Transverse colon (tissue), 4 donors: ENCODE data around the gene SH2D7. TPM values are rescaled to one million over a fixed set of nuclear protein-coding genes. Genes with fewer than 3 reads are reported as not detected.

Experiments
- DNase-seq: peaks from one replicate; pipeline ENCODE4 v3.0.0-alpha.2; 2019
- H3K27ac ChIP-seq, 4 donors: fragments of 200-600 bp; sonication (generic); 2 replicates each; pipeline ENCODE4 v1.5.1; 2016 to 2018; ENCODE audit warnings: inconsistent platforms in 4 of 4
- H3K27me3 ChIP-seq: fragments of 200-600 bp; sonication (generic); 2 replicates; pipeline ENCODE4 v1.5.1; 2017; ENCODE audit warnings: inconsistent platforms
- H3K36me3 ChIP-seq, 4 donors: fragments of 200-600 bp; sonication (generic); 2 replicates each; pipeline ENCODE4 v1.5.1; 2017 to 2019; ENCODE audit warnings: inconsistent platforms in 4 of 4
- H3K4me1 ChIP-seq, 4 donors: fragments of 200-600 bp; sonication (generic); 2 replicates each; pipeline ENCODE4 v1.5.1; 2017 to 2020; ENCODE audit warnings: inconsistent platforms in 4 of 4
- H3K4me3 ChIP-seq, 4 donors: fragments of 200-600 bp; sonication (generic); 1 replicate in 1 of 4; 2 replicates in 3 of 4; pipeline versions ENCODE4 v1.5.1 to v1.6.1; 2017 to 2019; ENCODE audit warnings: inconsistent platforms in 4 of 4
- H3K9me3 ChIP-seq, 2 donors: fragments of 200-600 bp; sonication (generic); 2 replicates each; pipeline ENCODE4 v1.5.1; 2017 to 2019; ENCODE audit warnings: inconsistent platforms in 2 of 2
- EP300 ChIP-seq: sonication (generic); formaldehyde crosslinking; IDR thresholded peaks from one replicate; pipeline ENCODE4 v1.6.1; 2017; ENCODE audit warnings: antibody characterized with exemption, low read depth
- POLR2A ChIP-seq: fragments of 450-650 bp; IDR thresholded peaks from one replicate; pipeline ENCODE4 v1.6.1; 2016; ENCODE audit warnings: antibody characterized with exemption, mild to moderate bottlenecking, moderate library complexity
- POLR2AphosphoS5 ChIP-seq, 3 donors: sonication (generic); formaldehyde crosslinking; IDR thresholded peaks; one replicate each; pipeline ENCODE4 v1.6.1; 2016; ENCODE audit warnings: antibody characterized with exemption in 3 of 3
- WGBS, 2 donors: methylation state at CpG; one replicate each; pipeline ENCODE4 v1.1.5; 2018; ENCODE audit warnings: low coverage in 1 of 2; 5-methylcytosine and 5-hydroxymethylcytosine counted together
- in situ Hi-C, 4 donors: fragments of 200-750 bp; cut with MboI; loops; one replicate each; pipeline versions ENCODE4 v1.15.0 to v1.15.1; 2017; ENCODE audit warnings: low sequenced_read_pairs in 3 of 4, low pct_ligation_motif_present in 1 of 4, low pct_unique_long_range_greater_than_20kb in 1 of 4
- intact Hi-C: fragments of 100-400 bp; cut with DNase I; formaldehyde crosslinking; loops from one replicate; pipeline ENCODE4 v1.15.1; 2023; ENCODE audit warnings: low total_unique reads
- total RNA-seq, 4 donors: library from RNA; depleted of rRNA; stranded (reverse); fragments of >200 nt; gene quantifications; one replicate each; pipeline ENCODE4 v1.1.0, GENCODE V29; 2016
- TF ChIP-seq, protein P1 (sequence below), 5 experiments: fragments of 200-600 bp in 3 of 5; fragments of 450-650 bp in 2 of 5; sonication (generic) in 3 of 5; IDR thresholded peaks; 1 replicate in 2 of 5; 2 replicates in 3 of 5; pipeline ENCODE4 v1.5.1; 2016 to 2017; ENCODE audit warnings: antibody characterized with exemption in 5 of 5, inconsistent platforms in 3 of 5, mild to moderate bottlenecking in 2 of 5, moderate library complexity in 1 of 5

Gene SH2D7
- total RNA-seq, 4 donors from 2014 or later = 6.0 to 9.7 (median 9.3) TPM; not detected in 1

DNA sequence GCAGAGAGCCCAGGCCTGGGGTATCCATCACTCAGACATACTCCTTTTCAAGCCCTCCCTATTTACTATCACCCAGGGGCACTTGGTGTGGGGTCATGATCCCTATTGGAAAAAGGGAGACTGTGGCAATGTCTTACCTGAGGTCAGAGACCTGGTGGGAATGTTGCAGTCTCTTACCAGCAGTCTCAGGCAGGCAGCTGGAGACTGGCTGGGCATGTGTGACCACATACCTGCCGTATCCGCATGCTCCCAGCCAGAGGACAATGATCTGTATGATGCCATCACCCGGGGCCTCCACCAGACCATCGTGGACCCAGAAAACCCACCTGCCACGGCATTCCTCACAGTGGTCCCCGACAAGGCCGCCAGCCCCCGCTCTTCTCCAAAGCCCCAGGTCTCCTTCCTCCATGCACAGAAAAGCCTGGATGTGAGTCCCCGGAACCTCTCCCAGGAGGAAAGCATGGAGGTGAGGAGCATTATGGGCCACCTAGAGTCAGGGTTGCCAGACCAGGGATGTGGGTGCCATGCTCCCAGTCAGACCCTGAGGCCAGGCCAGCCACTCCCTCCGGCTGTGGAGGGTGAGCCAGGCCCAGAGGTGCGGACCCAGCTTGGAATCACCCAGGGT, 5.9 kb downstream of the SH2D7 start:
- TF ChIP-seq EP300 (no peak), POLR2A (no peak), POLR2AphosphoS5 (IDR thresholded peaks at IDR 0.05) (no peak)
- TF ChIP-seq, protein P1, sequence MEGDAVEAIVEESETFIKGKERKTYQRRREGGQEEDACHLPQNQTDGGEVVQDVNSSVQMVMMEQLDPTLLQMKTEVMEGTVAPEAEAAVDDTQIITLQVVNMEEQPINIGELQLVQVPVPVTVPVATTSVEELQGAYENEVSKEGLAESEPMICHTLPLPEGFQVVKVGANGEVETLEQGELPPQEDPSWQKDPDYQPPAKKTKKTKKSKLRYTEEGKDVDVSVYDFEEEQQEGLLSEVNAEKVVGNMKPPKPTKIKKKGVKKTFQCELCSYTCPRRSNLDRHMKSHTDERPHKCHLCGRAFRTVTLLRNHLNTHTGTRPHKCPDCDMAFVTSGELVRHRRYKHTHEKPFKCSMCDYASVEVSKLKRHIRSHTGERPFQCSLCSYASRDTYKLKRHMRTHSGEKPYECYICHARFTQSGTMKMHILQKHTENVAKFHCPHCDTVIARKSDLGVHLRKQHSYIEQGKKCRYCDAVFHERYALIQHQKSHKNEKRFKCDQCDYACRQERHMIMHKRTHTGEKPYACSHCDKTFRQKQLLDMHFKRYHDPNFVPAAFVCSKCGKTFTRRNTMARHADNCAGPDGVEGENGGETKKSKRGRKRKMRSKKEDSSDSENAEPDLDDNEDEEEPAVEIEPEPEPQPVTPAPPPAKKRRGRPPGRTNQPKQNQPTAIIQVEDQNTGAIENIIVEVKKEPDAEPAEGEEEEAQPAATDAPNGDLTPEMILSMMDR (IDR thresholded peaks at IDR 0.05) = no peak
- WGBS, 2 donors = 91% methylated on average over 11 of the region's 11 CpGs; no CpG with 5 or more reads in 1 of the 2 donors
- no peak overlapping the region for H3K27ac ChIP-seq
- intact Hi-C loops = no loop called here
- peak; percentile 5 for DNase-seq
- no peaks in the 10 kb centered on the region for H3K36me3 ChIP-seq
- H3K9me3 ChIP-seq = no peaks in the 10 kb centered on the region
- in situ Hi-C loops = loop anchor here in 1 of 4 donors (10.0 kb wide), 1 partner anchor 93 kb away; no protein-coding TSS in a partner anchor
- H3K4me3 ChIP-seq = no peak overlapping the region
- no peaks in the 10 kb centered on the region for H3K27me3 ChIP-seq
- H3K4me1 ChIP-seq = peaks cover 0 to 13% (median 0%) of the 10 kb centered on the region in 4 donors

DNA sequence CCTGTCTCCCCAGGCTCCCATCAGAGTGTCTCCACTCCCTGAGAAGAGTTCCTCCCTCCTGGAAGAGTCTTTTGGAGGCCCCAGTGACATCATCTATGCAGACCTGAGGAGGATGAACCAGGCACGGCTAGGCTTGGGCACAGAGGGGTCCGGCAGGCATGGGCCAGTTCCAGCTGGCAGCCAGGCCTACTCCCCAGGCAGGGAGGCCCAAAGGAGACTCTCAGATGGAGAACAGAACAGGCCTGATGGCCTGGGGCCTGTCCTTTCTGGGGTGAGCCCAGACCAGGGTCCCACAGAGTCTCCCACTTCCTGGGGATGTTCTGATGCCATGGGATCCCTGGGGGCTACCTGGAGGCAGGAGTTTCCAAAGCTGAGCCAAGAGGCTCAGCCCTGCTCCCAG, 8.5 kb downstream of the SH2D7 start:
- H3K4me3 ChIP-seq = no peak overlapping the region
- H3K27ac ChIP-seq = no peak overlapping the region
- no peak for TF ChIP-seq EP300
- TF ChIP-seq, protein P1 (IDR thresholded peaks at IDR 0.05) = no peak
- TF ChIP-seq POLR2AphosphoS5 (IDR thresholded peaks at IDR 0.05) = no peak
- no peak for TF ChIP-seq POLR2A
- in situ Hi-C loops (loop anchor here in 2 of 4 donors (10.0 to 25.0 kb wide), 3 partner anchors 96 to 136 kb away; partner anchors contain the start of gene ACSBG1 (in 1 of the 2)), intact Hi-C loops (no loop called here)
- DNase-seq = peak; percentile 4
- peaks cover 0 to 16% (median 0%) of the 10 kb centered on the region in 4 donors for H3K4me1 ChIP-seq
- H3K36me3 ChIP-seq = no peaks in the 10 kb centered on the region
- no peaks in the 10 kb centered on the region for H3K27me3 ChIP-seq
- H3K9me3 ChIP-seq = no peaks in the 10 kb centered on the region
- WGBS, 2 donors = 95% methylated on average over 2 of the region's 2 CpGs; no CpG with 5 or more reads in 1 of the 2 donors

DNA sequence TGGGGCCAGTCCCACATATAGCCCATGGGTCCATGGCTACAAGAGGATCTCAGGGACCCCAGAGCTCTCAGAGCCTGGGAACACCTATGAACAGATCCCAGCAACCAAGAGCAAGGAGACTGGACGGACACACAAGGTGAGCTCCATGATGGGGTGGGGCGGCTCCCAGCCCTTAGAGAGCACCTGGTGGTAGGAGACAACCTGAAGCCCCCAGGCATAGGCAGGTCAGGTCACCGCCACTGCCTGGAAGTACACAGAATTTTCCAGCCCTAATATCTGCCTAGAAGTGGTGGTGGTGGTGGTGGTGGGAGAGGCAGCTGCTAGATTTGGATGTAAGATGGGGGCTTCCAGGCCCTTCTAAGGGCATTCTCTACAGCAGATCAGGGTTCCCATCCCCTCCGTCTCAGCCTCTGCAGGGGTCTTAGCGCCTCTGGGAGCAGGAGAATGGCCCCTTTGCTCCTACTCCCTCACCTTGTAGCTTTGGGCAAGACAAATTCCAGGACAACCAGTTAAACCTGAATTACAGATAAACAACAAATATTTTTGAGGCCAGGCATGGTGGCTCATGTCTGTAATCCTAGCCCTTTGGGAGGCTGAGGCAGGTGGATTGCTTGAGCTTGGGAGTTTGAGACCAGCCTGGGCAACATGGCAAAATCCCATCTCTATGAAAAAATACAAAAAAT, 9.2 kb downstream of the SH2D7 start:
- peaks cover 0 to 16% (median 0%) of the 10 kb centered on the region in 4 donors for H3K4me1 ChIP-seq
- WGBS, 2 donors = 91% methylated on average over 5 of the region's 5 CpGs; no CpG with 5 or more reads in 1 of the 2 donors
- no peaks in the 10 kb centered on the region for H3K27me3 ChIP-seq
- no peaks in the 10 kb centered on the region for H3K36me3 ChIP-seq
- no peak for DNase-seq
- H3K27ac ChIP-seq = no peak overlapping the region
- H3K9me3 ChIP-seq = no peaks in the 10 kb centered on the region
- H3K4me3 ChIP-seq = no peak overlapping the region
- intact Hi-C loops (no loop called here), in situ Hi-C loops (loop anchor here in 2 of 4 donors (10.0 to 25.0 kb wide), 3 partner anchors 97 to 137 kb away; partner anchors contain the start of gene ACSBG1 (in 1 of the 2))
- no peak for TF ChIP-seq POLR2A
- TF ChIP-seq EP300 = no peak
- TF ChIP-seq POLR2AphosphoS5 (IDR thresholded peaks at IDR 0.05) = no peak
- TF ChIP-seq, protein P1 (IDR thresholded peaks at IDR 0.05) = no peak

DNA sequence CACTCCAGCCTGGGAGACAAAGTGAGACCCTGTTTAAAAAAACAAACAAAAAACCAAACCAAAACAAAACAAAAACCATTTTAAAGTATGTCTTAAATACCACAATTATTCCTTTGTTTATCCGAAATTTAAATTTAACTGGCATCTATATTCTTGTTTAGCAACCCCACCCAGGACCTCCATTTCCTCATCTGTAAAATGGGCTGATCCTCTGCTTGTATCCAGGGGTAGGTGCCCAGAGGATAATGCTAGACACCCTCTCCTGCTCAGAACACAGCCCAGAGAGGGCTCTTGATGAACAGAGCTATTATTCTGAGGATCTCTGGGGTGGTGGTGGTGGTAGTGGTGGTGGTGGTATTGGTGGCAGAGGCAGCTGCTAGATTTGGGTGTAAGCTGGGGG, 9.8 kb downstream of the SH2D7 start:
- WGBS, 2 donors = 82 to 88% methylated on average over 1 of the region's 1 CpG
- Histone ChIP-seq H3K9me3 (no peaks in the 10 kb centered on the region), H3K4me3 (no peak overlapping the region), H3K27ac (no peak overlapping the region), H3K36me3 (no peaks in the 10 kb centered on the region), H3K27me3 (no peaks in the 10 kb centered on the region), H3K4me1 (peaks cover 0 to 16% (median 0%) of the 10 kb centered on the region in 4 donors)
- in situ Hi-C loops (loop anchor here in 2 of 4 donors (10.0 to 25.0 kb wide), 3 partner anchors 97 to 137 kb away; partner anchors contain the start of gene ACSBG1 (in 1 of the 2)), intact Hi-C loops (no loop called here)
- TF ChIP-seq POLR2A = no peak
- TF ChIP-seq EP300 = no peak
- TF ChIP-seq, protein P1 (IDR thresholded peaks at IDR 0.05) = no peak
- DNase-seq = no peak
